HepG2 (cell line): ENCODE measurements around the gene PDZD7. TPM values are rescaled to one million over a fixed set of nuclear protein-coding genes. Genes with fewer than 3 reads are reported as not detected.
A peak's percentile ranks its signal among the peaks of the same experiment; 100 is the strongest.

Experiments
- ATF7-NPFF ChIP-seq: sonication (generic); formaldehyde crosslinking; IDR thresholded peaks from 2 replicates; pipeline ENCODE4 v1.8.1; 2023; ENCODE audit warnings: mild to moderate bottlenecking, low read depth, missing genetic modification reagents, moderate library complexity
- CC2D1A ChIP-seq: sonication (generic); formaldehyde crosslinking; IDR thresholded peaks from 2 replicates; pipeline ENCODE4 v1.8.1; 2023; ENCODE audit warnings: mild to moderate bottlenecking, missing genetic modification reagents
- CHD2 ChIP-seq: IDR thresholded peaks from 2 replicates; pipeline ENCODE4 v1.6.1; 2011; ENCODE audit warnings: low read depth, low read length, improper control_type of control experiment
- DR1 ChIP-seq: sonication (generic); formaldehyde crosslinking; IDR thresholded peaks from 2 replicates; pipeline ENCODE4 v1.8.0; 2021; ENCODE audit warnings: mild to moderate bottlenecking, missing genetic modification reagents, inconsistent platforms
- E2F2 ChIP-seq: sonication (generic); formaldehyde crosslinking; IDR thresholded peaks from 2 replicates; pipeline ENCODE4 v1.4.0; 2020; ENCODE audit warnings: missing genetic modification reagents, borderline replicate concordance
- KDM6A ChIP-seq: IDR thresholded peaks from 2 replicates; pipeline ENCODE4 v1.6.1; 2016; ENCODE audit warnings: low read depth
- MAX ChIP-seq: IDR thresholded peaks from 2 replicates; pipeline ENCODE4 v1.6.1; 2012; ENCODE audit warnings: inconsistent platforms
- MXD1 ChIP-seq: sonication (generic); formaldehyde crosslinking; IDR thresholded peaks from 2 replicates; pipeline ENCODE4 v1.4.0; 2020; ENCODE audit warnings: mild to moderate bottlenecking, missing genetic modification reagents
- NKX3-1 ChIP-seq: sonication (generic); formaldehyde crosslinking; IDR thresholded peaks from 2 replicates; pipeline ENCODE4 v1.5.0; 2020; ENCODE audit warnings: missing genetic modification reagents
- PCBP2 ChIP-seq: fragments of 200-400 bp; formaldehyde crosslinking; optimal IDR thresholded peaks from 2 replicates; pipeline ENCODE3; 2018; ENCODE audit warnings: low read length, low read depth; ENCODE audit not compliant: poor library complexity, severe bottlenecking
- RBAK ChIP-seq: sonication (generic); formaldehyde crosslinking; IDR thresholded peaks from 2 replicates; pipeline ENCODE4 v1.5.1; 2020; ENCODE audit warnings: mild to moderate bottlenecking, missing genetic modification reagents
- RFX1 ChIP-seq: fragments of 450-650 bp; IDR thresholded peaks from 2 replicates; pipeline ENCODE4 v1.6.1; 2017
- RFXANK ChIP-seq: IDR thresholded peaks from 2 replicates; pipeline ENCODE4 v1.6.1; 2016
- SMARCC2 ChIP-seq: fragments of 450-650 bp; IDR thresholded peaks from 2 replicates; pipeline ENCODE4 v1.6.1; 2017; ENCODE audit warnings: antibody characterized with exemption, mild to moderate bottlenecking
- SP1 ChIP-seq, 2 experiments: fragments of 450-650 bp in 1 of 2; sonication (generic) in 1 of 2; formaldehyde crosslinking in 1 of 2; IDR thresholded peaks; 2 replicates each; pipeline versions ENCODE4 v1.4.0 to v1.6.1; 2016 to 2020; ENCODE audit warnings: missing genetic modification reagents in 1 of 2
- SPEN ChIP-seq: sonication (generic); formaldehyde crosslinking; IDR thresholded peaks from 2 replicates; pipeline ENCODE4 v1.5.1; 2020; ENCODE audit warnings: low read depth, mild to moderate bottlenecking, missing genetic modification reagents
- TAF15 ChIP-seq: fragments of 200-400 bp; formaldehyde crosslinking; IDR thresholded peaks from one replicate; pipeline ENCODE4 v1.6.1; 2018; ENCODE audit warnings: mild to moderate bottlenecking, low read depth, low read length; ENCODE audit not compliant: poor library complexity, severe bottlenecking
- ZBTB21 ChIP-seq: sonication (generic); formaldehyde crosslinking; IDR thresholded peaks from 2 replicates; pipeline ENCODE4 v1.4.0; 2020; ENCODE audit warnings: missing genetic modification reagents
- ZFP91 ChIP-seq: sonication (generic); formaldehyde crosslinking; IDR thresholded peaks from 2 replicates; pipeline ENCODE4 v1.9.0; 2022; ENCODE audit warnings: missing genetic modification reagents, mild to moderate bottlenecking, borderline replicate concordance
- ZNF282 ChIP-seq: fragments of 450-650 bp; IDR thresholded peaks from 2 replicates; pipeline ENCODE4 v1.6.1; 2018; ENCODE audit not compliant: partially characterized antibody
- ZNF33A ChIP-seq: sonication (generic); formaldehyde crosslinking; IDR thresholded peaks from 2 replicates; pipeline ENCODE4 v1.5.1; 2020; ENCODE audit warnings: missing genetic modification reagents, mild to moderate bottlenecking, moderate library complexity, borderline replicate concordance
- ZNF446 ChIP-seq: sonication (generic); formaldehyde crosslinking; IDR thresholded peaks from 2 replicates; pipeline ENCODE4 v1.5.0; 2020; ENCODE audit warnings: mild to moderate bottlenecking, missing genetic modification reagents
- ZNF496 ChIP-seq: sonication (generic); formaldehyde crosslinking; IDR thresholded peaks from 2 replicates; pipeline ENCODE4 v1.8.1; 2023; ENCODE audit warnings: mild to moderate bottlenecking, moderate library complexity, missing genetic modification reagents; ENCODE audit not compliant: insufficient replicate concordance
- ZNF678 ChIP-seq: sonication (generic); formaldehyde crosslinking; IDR thresholded peaks from 2 replicates; pipeline ENCODE4 v1.4.0; 2020; ENCODE audit warnings: mild to moderate bottlenecking, missing genetic modification reagents
- ZNF724P ChIP-seq: sonication (generic); formaldehyde crosslinking; IDR thresholded peaks from 2 replicates; pipeline ENCODE4 v1.8.0; 2022; ENCODE audit warnings: missing genetic modification reagents, borderline replicate concordance
- ZSCAN12 ChIP-seq: sonication (generic); formaldehyde crosslinking; IDR thresholded peaks from 2 replicates; pipeline ENCODE4 v1.9.0; 2021; ENCODE audit warnings: mild to moderate bottlenecking, missing genetic modification reagents
- ZSCAN22 ChIP-seq: sonication (generic); formaldehyde crosslinking; IDR thresholded peaks from 2 replicates; pipeline ENCODE4 v1.4.0; 2020; ENCODE audit warnings: mild to moderate bottlenecking, missing genetic modification reagents
- ZSCAN5A ChIP-seq: sonication (generic); formaldehyde crosslinking; IDR thresholded peaks from 2 replicates; pipeline ENCODE4 v1.8.0; 2022; ENCODE audit warnings: mild to moderate bottlenecking, missing genetic modification reagents, borderline replicate concordance
- polyA plus RNA-seq, 8 experiments: library from polyadenylated mRNA; depleted of rRNA in 3 of 8; stranded (reverse) in 7 of 8; unstranded in 1 of 8; fragments of >200 nt; fragmentation: Illumina TruSeq in 4 of 8; extraction: Trizol in 4 of 8; gene quantifications; 2 replicates each; pipeline versions ENCODE4 v1.2.1 to v1.2.3, GENCODE V29; 2011 to 2016; ENCODE audit warnings: low read depth in 4 of 8, missing spikeins in 1 of 8, mixed read lengths in 1 of 8; ENCODE audit not compliant: insufficient read depth in 1 of 8
- total RNA-seq, 5 experiments: library from RNA; depleted of rRNA; stranded (reverse); fragments of >200 nt; fragmentation: Illumina TruSeq; extraction: Trizol; gene quantifications; 2 replicates each; pipeline ENCODE4 v1.2.3, GENCODE V29; 2016; ENCODE audit warnings: low read depth in 1 of 5

Gene PDZD7
- total and polyA plus RNA-seq, 2 of the 13 experiments (the other 11 are each of a cell fraction or from before 2014, with no cell fraction given): 0.58 to 0.73 TPM

- TF ChIP-seq ZNF678 (CRISPR knock-in tag) (no peak), RBAK (CRISPR knock-in tag) (no peak), ZNF33A (CRISPR knock-in tag) (no peak), ATF7-NPFF (CRISPR knock-in tag) (no peak), E2F2 (CRISPR knock-in tag) (no peak), ZSCAN12 (CRISPR knock-in tag) (no peak), TAF15 (no peak), MAX (peak; percentile 69; the same call in 1 of the 2 replicates), CC2D1A (CRISPR knock-in tag) (no peak), PCBP2 (no peak), ZFP91 (CRISPR knock-in tag) (no peak), CHD2 (peak; percentile 46; the same call in 1 of the 2 replicates), MXD1 (CRISPR knock-in tag) (no peak), DR1 (CRISPR knock-in tag) (no peak), SMARCC2 (no peak), RFX1 (no peak), ZNF282 (no peak), KDM6A (CRISPR knock-in tag) (0 out of 2 replicates have a peak, but pooled peaks have one; percentile 23), ZNF496 (CRISPR knock-in tag) (no peak), RFXANK (CRISPR knock-in tag) (no peak), NKX3-1 (CRISPR knock-in tag) (no peak), ZNF446 (CRISPR knock-in tag) (no peak), ZNF724P (CRISPR knock-in tag) (no peak), ZSCAN5A (no peak), SP1 (IDR thresholded peaks at IDR 0.05) (no peak), SP1 (CRISPR knock-in tag; IDR thresholded peaks at IDR 0.05) (no peak), SPEN (no peak), ZSCAN22 (CRISPR knock-in tag) (no peak), ZBTB21 (no peak)
Observed at GRCh38 chr10:101008823-101009423, 22.0 kb downstream of the PDZD7 start (continued).
